ENCODE results near the gene IGDCC3.
A peak's percentile ranks its signal among the peaks of the same experiment; 100 is the strongest.

Gene IGDCC3

DNA sequence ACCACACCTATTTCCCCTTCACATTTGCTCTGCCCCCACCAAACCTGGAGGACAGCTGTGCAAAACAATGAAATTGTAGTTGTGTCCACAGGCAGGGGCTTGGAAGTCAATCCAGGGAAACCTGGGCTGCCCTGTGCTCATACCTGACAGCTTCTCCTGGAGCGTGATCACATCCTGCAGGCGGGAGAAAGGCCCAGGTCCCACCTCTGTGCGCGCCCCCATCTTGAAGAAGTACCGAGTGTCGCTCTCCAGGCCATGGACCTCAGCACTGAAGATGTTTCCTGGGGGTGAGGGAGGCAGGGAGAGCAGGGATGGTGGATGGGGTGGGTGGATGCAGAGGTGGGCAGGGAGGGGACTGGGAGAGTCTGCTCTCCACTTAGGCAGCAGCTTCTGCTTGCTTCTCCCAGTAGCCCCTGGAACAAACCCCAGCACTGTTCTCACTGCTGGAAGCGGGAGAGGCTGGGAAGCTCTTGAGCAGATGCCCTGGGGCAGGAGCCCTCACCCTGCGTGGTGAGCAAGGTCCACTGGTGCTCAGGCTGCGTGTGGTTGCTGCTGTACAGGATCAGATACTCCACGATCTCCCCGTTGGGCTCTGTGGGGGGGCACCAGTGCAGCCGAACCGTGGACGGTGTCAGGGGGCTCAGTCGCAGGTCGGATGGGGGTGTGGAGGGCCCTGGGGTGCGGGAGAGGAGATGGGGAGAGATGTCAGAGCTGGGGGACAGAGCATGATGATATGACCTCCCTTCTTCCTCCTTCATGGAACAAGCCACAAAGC lies 10.7 kb upstream of the IGDCC3 start:
- no peak for DNase-seq (ENCODE audit: low spot score)

- no peak for DNase-seq (ENCODE audit: low spot score)
Measured at GRCh38 chr15:65386886-65387285, 9.1 kb upstream of the IGDCC3 start.

DNA sequence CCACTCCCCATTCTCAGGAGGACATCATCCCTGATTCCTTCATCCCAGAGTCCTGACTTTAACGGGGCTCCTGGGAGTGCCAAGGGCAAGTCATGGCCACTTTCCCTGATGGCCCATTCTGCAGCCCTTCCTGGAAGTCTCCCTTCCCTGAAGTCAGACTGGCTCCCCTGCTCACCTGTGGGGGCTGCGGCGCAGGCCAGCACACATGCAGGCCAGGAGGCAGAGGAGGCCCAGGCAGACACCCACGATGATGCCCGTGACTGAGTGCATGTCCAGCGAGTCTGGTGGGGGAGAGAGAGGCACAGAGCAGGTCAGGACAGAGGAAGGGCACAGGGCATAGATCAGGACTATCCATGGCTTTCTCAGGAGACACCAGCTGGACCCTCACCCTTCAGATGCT lies 8.6 kb upstream of the IGDCC3 start:
- no peak for DNase-seq (ENCODE audit: low spot score)

- no peak for DNase-seq (ENCODE audit: low spot score)
Measured at GRCh38 chr15:65385870-65386258, 8.1 kb upstream of the IGDCC3 start.

DNA sequence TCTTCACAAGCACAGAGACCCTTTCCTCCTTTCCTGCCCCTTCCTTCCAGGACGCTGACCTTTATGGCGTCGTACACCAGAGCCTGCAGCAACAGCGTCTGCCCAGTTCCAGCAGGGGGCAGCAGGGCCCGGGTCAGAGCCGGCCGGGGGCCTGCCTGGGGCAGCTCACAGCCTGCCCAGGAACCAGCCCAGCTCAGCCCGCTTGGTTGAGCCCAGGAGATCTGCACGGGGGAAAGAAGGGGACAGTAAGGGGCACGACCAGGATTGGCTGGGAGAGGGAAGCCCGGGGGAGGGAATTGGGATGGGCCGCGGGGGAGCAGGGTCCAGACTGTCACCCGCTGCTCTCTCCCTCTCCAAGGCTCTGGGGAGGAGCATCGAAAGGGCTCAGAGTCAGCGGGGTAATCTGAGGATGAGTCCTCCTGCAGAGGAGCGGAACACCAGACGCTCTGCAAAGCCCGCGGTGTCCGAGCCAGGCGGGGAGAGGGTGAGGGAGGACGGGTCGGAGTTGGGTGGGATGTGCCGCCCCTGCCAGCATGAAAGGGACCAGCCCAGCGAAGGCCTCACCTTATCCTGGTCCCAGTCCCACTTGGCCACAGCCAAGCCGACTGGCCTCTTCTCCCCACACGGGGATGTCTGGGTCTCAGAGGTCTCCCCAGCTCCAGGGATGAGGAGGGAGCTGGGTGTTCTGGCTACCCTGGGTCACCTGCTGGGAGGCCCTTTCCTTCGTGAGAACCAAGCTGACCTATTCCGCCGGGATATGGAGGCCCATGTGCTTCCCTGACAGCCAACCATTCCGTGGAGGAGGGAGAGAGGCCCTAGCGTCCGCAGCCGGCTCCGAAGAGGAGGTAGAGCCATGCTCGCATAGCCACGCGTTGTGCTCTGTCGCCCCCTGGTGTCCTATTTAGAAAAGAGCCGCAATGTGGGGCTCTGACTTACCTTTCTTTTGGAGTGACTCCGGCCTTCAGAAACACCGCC lies 7.4 kb upstream of the IGDCC3 start:
- DNase-seq (ENCODE audit: low spot score): peak; percentile 87

GRCh38 chr15:65384505-65384894 lies 6.7 kb upstream of the IGDCC3 start:
- DNase-seq (ENCODE audit: low spot score): no peak

DNA sequence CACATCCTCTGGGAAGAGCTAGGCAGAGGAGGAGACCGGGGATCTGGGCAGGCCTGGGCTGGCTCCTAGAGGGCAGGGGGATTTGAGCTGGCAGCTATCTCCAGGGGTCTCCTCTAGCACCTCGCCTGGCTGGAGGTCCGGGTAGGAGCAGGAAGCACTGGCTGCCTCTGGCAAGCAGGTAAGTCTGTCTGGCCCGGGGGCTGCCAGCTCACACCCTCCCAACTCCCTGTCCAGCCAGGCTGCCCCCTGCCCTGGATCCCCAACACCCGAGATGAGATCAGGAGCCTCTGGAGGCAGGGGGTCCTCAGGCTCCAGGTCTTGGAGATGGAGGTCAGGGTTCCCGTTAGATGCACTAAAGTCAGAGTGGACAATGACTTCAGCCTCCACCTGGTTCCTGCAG lies 6.2 kb upstream of the IGDCC3 start:
- no peak for DNase-seq (ENCODE audit: low spot score)

- DNase-seq (ENCODE audit: low spot score): no peak
Measured at GRCh38 chr15:65383456-65383855, 5.7 kb upstream of the IGDCC3 start.

- DNase-seq (ENCODE audit: low spot score): no peak
Measured at GRCh38 chr15:65382921-65383320, 5.1 kb upstream of the IGDCC3 start.

DNA sequence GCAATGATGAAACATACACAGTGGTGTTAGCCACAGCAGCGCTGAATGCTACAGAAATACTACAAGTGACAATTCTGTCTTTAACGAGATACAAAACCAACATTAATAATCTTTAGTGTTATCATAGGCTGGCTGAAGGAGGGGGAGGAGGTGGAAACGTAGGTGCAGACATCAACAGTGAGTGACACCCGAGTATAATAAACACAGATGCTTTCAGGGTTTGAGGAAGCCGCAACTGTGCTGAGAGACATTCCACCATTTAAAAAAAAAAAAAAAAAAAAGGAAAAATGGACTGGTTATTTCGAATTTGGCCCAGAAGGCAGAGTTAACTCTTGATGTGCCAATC lies 4.3 kb upstream of the IGDCC3 start:
- no peak for DNase-seq (ENCODE audit: low spot score)

DNA sequence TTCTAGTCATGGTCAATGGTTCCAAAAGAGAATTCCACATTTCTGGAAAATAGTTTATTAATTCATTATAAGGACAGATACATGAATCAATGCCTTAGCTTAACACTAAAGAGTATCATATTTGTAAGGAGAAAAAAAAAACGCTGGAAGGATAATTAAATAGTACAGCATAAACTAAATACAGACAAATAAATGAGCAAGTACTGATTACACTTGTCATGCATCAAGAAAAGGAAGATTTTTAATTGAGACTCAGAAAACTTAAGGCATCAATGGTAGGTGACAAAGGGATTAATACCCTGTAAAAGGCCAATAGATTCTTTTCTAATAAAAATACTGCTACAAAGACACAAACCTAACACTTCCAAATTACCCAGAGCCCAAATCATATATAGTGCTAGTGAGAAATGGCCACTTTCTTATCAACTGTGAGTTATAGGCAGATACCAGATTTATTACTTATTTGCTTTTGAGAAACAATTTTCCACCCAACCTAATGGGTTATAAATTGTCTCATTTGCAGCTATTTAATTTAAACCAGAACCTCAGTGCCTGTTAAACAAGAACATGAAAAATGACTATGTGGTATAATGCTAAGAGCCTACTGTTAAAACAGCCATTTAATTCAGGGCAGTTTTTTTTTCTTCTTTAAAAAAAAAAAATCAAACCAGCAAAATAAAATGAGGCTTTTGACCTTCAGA lies 3.8 kb upstream of the IGDCC3 start:
- DNase-seq (ENCODE audit: low spot score): no peak

GRCh38 chr15:65379986-65380385 lies 2.2 kb upstream of the IGDCC3 start:
- no peak for DNase-seq (ENCODE audit: low spot score)

- no peak for DNase-seq (ENCODE audit: low spot score)
Measured at GRCh38 chr15:65377105-65377975, 462 bp downstream of the IGDCC3 start.

- DNase-seq (ENCODE audit: low spot score): no peak
Measured at GRCh38 chr15:65376767-65377104, 1.1 kb downstream of the IGDCC3 start.

GRCh38 chr15:65375871-65376607 lies 1.8 kb downstream of the IGDCC3 start:
- no peak for DNase-seq (ENCODE audit: low spot score)

DNA sequence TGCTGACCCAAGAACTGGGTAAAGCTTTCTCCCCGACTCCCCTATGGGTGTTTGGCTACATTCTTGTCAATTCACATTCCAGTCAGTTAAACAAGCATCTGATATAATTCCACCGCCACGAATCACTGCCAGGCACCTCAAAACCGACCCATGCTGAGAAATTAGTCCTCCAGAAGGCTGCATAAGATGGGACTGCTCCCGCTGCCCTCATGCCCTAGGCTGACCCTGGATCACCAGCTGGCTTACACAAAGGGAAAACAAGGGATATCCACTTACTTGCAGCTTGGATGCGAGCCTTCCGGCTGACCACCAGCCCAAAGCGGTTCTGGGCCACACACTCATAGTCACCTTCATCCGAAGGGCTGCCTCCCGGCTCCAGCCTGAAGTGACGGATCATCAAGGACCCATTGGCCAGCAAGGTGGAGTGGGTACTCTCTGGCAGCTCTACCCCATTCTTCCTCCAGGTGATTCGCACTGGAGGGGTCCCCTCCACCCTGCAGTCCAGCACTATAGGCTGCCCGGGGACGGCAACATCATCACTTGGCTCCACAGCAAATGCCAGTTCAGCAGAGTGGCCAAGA lies 2.9 kb downstream of the IGDCC3 start:
- peak; percentile 28 for DNase-seq (ENCODE audit: low spot score)

GRCh38 chr15:65374334-65374733 lies 3.5 kb downstream of the IGDCC3 start:
- no peak for DNase-seq (ENCODE audit: low spot score)

GRCh38 chr15:65373163-65373651 lies 4.6 kb downstream of the IGDCC3 start:
- no peak for DNase-seq (ENCODE audit: low spot score)

GRCh38 chr15:65372787-65373067 lies 5.1 kb downstream of the IGDCC3 start:
- DNase-seq (ENCODE audit: low spot score): no peak

DNA sequence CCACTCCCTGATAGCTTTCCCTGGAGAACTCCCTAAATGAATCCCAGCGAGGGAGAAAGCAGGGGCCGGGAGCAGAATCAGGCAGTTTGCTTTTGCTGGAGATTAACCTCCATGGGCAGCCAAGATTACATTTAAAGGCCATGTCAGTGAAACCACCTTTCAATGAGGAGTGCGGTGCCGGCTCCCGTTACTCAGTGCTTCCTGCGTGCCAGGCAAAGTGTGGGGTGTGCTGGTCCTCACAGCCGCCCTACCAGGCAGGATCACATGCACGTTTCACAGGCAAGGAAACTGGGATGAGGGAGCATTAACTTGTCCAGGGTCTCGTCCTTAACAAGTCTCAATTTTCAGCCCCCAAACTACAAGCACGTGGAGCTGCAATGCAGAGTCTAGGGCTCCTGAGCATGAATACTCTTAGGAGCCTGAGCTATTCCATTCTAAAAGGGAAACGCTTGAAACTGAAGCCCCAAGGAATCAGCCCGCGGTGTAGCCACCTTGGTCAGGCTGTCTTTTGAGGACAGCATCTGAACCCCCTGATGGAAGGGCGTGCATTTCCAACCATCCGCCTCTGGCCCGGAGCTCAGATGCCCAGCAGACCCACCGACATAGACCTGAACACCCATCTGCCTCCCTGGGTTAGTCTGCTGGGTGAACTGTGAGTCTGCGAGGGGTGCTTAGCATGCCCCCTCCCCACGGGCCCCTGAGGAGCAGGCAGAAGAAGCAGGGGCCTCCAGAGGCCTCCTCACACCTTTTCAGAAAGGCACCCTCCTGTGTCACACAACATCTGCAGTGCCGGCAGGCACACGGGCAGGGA lies 5.6 kb downstream of the IGDCC3 start:
- DNase-seq (ENCODE audit: low spot score): no peak
